Left ventricle myocardium inferior (tissue), 1 donor: Measurements from ENCODE around the gene IFT57. TPM values are rescaled to one million over a fixed set of nuclear protein-coding genes. Genes with fewer than 3 reads are reported as not detected.
"Not testable (repeated sequence)": the region's sequence is repeated elsewhere in the genome, so short reads cannot be mapped to it uniquely, and the experiment has no call there.

Experiments
- DNase-seq: peaks from one replicate; pipeline ENCODE4 v3.0.0-alpha.2; 2020
- H3K27ac ChIP-seq: fragments of 200-600 bp; replicated peaks from 2 replicates; pipeline ENCODE4 v1.8.0; 2021
- H3K27me3 ChIP-seq: fragments of 200-600 bp; 2 replicates; pipeline ENCODE4 v1.8.0; 2021; ENCODE audit warnings: low read depth
- H3K36me3 ChIP-seq: fragments of 200-600 bp; 2 replicates; pipeline ENCODE4 v1.8.0; 2021
- H3K4me1 ChIP-seq: fragments of 200-600 bp; 2 replicates; pipeline ENCODE4 v1.8.0; 2021
- H3K4me3 ChIP-seq: fragments of 200-600 bp; 2 replicates; pipeline ENCODE4 v1.8.0; 2021; ENCODE audit warnings: mild to moderate bottlenecking, moderate library complexity
- H3K9me3 ChIP-seq: fragments of 200-600 bp; replicated peaks from 2 replicates; pipeline ENCODE4 v1.8.0; 2021
- intact Hi-C: fragments of 100-400 bp; cut with micrococcal nuclease; formaldehyde crosslinking; loops from one replicate; pipeline ENCODE4 v1.11.0; 2022
- long read RNA-seq: library from polyadenylated mRNA; unstranded; transcript quantifications from one replicate; pipeline ENCODE4 v2.0.0, GENCODE V29; 2021
- total RNA-seq: library from RNA; stranded (reverse); fragmentation: NEBNext Ultra II Directional; extraction: Animal tissue kit (Norgen Biotek cat#: 25700); gene quantifications from one replicate; pipeline ENCODE4 v1.2.1, GENCODE V29; 2021
- TF ChIP-seq, protein P1 (sequence below): fragments of 200-600 bp; IDR thresholded peaks from 2 replicates; pipeline ENCODE4 v1.8.0; 2021; ENCODE audit warnings: antibody characterized with exemption, mild to moderate bottlenecking, borderline replicate concordance
- donor health status: DM: no; HTN: yes; CAD: no; lungs with severe emphysema.

The IFT57 gene, protein sequence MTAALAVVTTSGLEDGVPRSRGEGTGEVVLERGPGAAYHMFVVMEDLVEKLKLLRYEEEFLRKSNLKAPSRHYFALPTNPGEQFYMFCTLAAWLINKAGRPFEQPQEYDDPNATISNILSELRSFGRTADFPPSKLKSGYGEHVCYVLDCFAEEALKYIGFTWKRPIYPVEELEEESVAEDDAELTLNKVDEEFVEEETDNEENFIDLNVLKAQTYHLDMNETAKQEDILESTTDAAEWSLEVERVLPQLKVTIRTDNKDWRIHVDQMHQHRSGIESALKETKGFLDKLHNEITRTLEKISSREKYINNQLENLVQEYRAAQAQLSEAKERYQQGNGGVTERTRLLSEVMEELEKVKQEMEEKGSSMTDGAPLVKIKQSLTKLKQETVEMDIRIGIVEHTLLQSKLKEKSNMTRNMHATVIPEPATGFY
- total RNA-seq, result 22.6 TPM
- long read RNA-seq, transcript IFT57-201 (11 exons, 3,203 nt), result major isoform, 34 of 37 reads
- long read RNA-seq, partial matches to known transcripts, result 0 of 37 reads
- long read RNA-seq, other reads (novel, unspliced or antisense), result 3 of 37 reads

GRCh38 chr3:108221911-108222852, at the start of gene IFT57:
Gene IFT57, minus strand, starts transcription at chr3:108222424. Its CDS starts 102 bp downstream, at chr3:108222322.
- Histone ChIP-seq H3K27me3 (no peaks in the 10 kb centered on the region), H3K4me1 (peaks cover 42% of the 10 kb centered on the region), H3K36me3 (peaks cover 10% of the 10 kb centered on the region), H3K27ac (peak within 1 kb of the TSS; percentile 67), H3K4me3 (peak within 1 kb of the TSS; percentile 87), H3K9me3 (no peaks in the 10 kb centered on the region)
- DNase-seq, result peak; percentile 96
- TF ChIP-seq, protein P1, sequence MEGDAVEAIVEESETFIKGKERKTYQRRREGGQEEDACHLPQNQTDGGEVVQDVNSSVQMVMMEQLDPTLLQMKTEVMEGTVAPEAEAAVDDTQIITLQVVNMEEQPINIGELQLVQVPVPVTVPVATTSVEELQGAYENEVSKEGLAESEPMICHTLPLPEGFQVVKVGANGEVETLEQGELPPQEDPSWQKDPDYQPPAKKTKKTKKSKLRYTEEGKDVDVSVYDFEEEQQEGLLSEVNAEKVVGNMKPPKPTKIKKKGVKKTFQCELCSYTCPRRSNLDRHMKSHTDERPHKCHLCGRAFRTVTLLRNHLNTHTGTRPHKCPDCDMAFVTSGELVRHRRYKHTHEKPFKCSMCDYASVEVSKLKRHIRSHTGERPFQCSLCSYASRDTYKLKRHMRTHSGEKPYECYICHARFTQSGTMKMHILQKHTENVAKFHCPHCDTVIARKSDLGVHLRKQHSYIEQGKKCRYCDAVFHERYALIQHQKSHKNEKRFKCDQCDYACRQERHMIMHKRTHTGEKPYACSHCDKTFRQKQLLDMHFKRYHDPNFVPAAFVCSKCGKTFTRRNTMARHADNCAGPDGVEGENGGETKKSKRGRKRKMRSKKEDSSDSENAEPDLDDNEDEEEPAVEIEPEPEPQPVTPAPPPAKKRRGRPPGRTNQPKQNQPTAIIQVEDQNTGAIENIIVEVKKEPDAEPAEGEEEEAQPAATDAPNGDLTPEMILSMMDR, result no peak
- intact Hi-C loops, result no loop called here

- TF ChIP-seq, protein P1, result no peak
- no peak for DNase-seq
- no peak overlapping the region for H3K27ac ChIP-seq
These were observed 49.4 kb upstream of the IFT57 start for GRCh38 chr3:108271626-108272025.

DNA sequence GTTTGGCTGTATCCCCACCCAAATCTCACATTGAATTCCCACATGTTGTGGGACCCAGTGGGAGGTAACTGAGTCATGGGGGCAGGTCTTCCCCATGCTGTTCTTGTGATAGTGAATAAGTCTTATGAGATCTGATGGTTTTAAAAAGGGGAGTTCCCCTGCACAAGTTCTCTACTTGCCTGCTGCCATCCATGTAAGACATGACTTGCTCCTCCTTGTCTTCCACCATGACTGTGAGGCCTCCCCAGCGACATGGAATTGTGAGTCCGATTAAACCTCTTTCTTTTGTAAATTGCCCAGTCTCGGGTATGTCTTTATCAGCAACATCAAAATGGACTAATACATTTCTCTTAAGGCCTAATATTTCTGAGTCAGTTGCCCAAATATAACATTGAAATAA, 46.0 kb upstream of the IFT57 start:
- intact Hi-C loops, H3K4me1 ChIP-seq, H3K36me3 ChIP-seq, DNase-seq, H3K9me3 ChIP-seq, H3K27me3 ChIP-seq, H3K27ac ChIP-seq, H3K4me3 ChIP-seq: not testable (repeated sequence)

More at GRCh38 chr3:108271626-108272025, 49.4 kb upstream of the IFT57 start:
- Histone ChIP-seq H3K4me3 (no peak overlapping the region), H3K4me1 (no peaks in the 10 kb centered on the region), H3K27me3 (no peaks in the 10 kb centered on the region), H3K9me3 (no peaks in the 10 kb centered on the region), H3K36me3 (no peaks in the 10 kb centered on the region)
- intact Hi-C loops, result no loop called here

DNA sequence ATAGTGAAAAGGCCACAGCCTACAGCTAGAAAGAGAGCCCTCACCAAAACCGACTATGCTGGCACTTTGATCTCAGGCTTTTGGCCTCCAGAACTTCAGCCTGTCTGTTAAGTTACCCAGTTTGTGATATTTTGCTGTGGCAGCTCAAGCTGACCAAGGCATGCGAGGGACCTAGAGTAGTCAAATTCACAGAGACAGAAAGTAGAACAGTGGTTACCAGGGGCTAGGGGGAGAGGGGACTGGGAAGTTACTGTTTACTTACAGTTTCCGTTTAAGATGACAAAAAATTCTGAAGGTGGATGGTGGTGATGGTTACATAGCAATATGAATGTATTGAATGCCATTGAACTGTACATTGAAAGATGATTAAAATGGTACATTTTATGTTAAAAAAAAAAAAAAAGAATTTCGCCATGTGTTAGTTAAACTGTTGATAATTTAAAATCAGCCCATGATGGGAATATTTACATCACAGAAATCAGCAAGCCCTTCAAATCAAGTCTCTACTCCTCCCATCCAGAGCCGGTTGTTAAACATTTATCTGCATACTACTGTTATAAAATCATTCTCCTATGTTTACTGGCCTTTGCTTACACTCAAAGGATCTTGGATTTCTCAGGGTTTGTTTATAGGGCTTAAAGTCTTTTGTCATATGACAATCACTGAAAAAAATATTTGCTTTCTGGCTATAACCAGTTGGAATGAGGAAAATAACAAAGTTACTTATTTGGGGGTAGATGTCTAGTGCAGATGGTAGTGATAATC, 42.5 kb upstream of the IFT57 start:
- H3K27me3 ChIP-seq, H3K9me3 ChIP-seq, H3K27ac ChIP-seq, H3K4me3 ChIP-seq, H3K4me1 ChIP-seq, H3K36me3 ChIP-seq, intact Hi-C loops, DNase-seq: not testable (repeated sequence)

DNA sequence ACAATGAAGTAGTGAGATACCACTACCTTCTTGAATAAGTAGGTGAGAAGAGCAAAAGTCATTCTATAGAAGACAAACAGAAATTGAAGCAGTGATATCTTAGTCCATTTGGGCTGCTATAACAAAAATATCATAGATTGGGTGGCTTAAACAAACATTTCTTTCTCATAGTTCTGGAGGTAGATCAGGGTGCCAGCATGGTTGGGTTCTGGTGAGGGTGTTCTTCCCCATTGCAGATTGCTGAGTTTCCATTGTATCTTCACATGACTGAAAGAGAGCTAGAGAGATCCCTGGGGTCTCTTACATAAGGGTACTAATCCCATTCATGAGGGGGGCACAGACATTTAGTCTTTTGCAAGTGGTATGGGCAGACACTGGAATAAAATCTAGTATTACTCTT, 32.9 kb upstream of the IFT57 start:
- H3K9me3 ChIP-seq, result no peaks in the 10 kb centered on the region
- intact Hi-C loops, result no loop called here
- TF ChIP-seq, protein P1, result no peak
- H3K27ac ChIP-seq, result no peak overlapping the region
- no peaks in the 10 kb centered on the region for H3K27me3 ChIP-seq
- H3K4me3 ChIP-seq, result no peak overlapping the region
- no peak for DNase-seq
- no peaks in the 10 kb centered on the region for H3K36me3 ChIP-seq
- no peaks in the 10 kb centered on the region for H3K4me1 ChIP-seq

GRCh38 chr3:108251844-108252243, 29.6 kb upstream of the IFT57 start:
- TF ChIP-seq, protein P1, result no peak
- intact Hi-C loops, result no loop called here
- no peaks in the 10 kb centered on the region for H3K27me3 ChIP-seq
- H3K27ac ChIP-seq, result no peak overlapping the region
- no peaks in the 10 kb centered on the region for H3K9me3 ChIP-seq
- no peaks in the 10 kb centered on the region for H3K36me3 ChIP-seq
- H3K4me3 ChIP-seq, result no peak overlapping the region
- H3K4me1 ChIP-seq, result no peaks in the 10 kb centered on the region
- no peak for DNase-seq
